ENCODE data around the gene CAMK1D.
"Not testable (repeated sequence)": the region's sequence is repeated elsewhere in the genome, so short reads cannot be mapped to it uniquely, and the experiment has no call there.

The CAMK1D gene

DNA sequence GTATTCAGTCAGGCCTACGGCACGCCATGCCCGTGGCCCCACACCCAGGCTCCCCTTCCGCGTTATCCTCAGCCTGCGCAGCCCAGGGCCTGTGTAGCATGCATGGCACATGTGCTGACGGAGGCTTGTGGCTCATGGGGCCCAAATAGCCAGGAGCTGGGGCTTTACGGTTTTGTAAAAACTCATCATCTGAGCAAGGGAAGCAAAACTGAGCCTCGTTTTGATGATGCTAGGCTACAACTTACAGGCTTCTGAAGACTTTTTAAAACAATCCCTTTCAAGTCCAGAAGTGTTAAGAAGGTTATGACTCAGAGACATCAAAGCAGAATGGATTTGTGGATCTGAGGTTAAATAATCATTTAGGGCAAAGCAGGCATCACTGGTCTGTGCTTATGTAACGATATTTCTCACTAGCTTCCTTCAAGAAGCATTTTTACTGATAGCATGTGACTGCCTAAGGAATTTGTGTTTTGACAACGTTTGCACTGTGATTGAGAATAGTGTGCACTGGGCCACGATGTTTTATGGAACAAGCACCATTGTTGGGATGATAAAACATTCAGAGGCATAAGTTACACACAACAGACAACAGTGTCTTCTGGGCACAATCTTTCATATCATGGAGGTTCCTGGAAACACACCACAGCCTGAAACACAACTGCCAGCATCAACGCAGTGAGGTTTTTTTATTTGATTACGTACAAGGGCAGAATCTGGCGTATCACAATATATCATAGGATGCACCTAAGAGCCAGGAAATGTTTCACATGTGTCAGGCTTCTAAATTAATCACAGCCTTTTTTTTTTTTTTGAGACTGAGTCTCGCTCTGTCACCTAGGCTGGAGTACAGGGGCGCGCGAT is 377.9 kb downstream of the CAMK1D start:
- no peak for DNase-seq (ENCODE audit: low spot score)

DNA sequence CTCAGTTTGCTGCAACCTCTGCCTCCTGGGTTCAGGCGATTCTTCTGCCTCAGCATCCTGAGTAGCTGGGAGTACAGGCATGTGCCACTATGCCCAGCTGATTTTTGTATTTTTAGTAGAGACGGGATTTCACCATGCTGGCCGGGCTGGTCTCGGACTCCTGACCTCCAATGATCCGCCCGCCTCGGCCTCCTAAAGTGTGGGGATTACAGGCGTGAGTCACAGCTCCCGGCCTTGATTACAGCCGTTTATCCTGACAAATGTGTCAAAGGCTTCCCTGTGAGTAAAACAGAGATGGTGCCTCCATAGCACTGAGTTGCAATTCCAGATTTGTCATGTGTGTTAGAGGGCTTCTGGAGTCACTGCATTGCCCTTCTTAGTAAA is 378.5 kb downstream of the CAMK1D start:
- DNase-seq (ENCODE audit: low spot score) = no peak

DNA sequence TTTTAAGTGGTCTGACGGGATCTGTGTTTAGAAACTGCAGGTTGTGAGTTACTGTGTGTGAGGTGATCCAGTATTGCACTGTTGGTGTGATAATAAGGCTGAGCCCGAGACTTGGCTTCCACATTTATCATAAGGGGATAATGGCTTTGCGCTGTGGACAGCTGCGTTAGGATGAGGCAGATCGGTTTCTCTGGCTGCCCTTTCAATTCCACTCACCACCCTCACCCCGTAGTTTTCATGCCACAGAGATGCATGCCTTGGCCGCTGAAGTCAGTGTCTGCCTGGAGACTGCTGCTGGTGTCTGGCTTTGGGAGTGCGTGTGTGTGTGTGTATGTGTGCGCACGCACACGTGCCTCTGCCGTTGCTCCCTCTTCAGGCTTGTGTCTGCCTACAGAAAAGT is 379.1 kb downstream of the CAMK1D start:
- DNase-seq (ENCODE audit: low spot score) = no peak

- DNase-seq (ENCODE audit: low spot score) = no peak
Observed at GRCh38 chr10:12729885-12730284, 380.5 kb downstream of the CAMK1D start.

GRCh38 chr10:12730809-12731519 is 381.6 kb downstream of the CAMK1D start:
- no peak for DNase-seq (ENCODE audit: low spot score)

GRCh38 chr10:12733271-12733670 is 383.9 kb downstream of the CAMK1D start:
- no peak for DNase-seq (ENCODE audit: low spot score)

GRCh38 chr10:12735843-12736462 is 386.6 kb downstream of the CAMK1D start:
- DNase-seq (ENCODE audit: low spot score) = no peak

DNA sequence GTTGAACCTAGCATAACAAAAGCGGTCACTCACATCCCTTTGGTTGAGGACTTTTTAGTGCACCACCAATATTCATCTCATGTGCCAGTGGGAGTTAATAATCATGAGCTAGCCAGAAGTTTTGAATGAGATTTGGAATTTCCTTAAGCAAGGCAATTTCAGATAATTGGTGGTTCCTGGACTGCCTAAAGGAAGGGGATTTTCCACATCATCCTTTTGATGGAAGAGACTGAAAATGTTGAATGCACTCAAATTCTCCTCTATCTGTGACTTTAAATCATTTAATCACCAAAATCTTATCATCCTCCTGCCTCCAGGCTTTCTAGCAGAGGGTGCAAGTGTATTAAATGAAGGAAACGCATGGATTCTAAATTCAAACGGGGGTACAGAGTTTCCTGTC is 391.5 kb downstream of the CAMK1D start:
- no peak for DNase-seq (ENCODE audit: low spot score)

DNA sequence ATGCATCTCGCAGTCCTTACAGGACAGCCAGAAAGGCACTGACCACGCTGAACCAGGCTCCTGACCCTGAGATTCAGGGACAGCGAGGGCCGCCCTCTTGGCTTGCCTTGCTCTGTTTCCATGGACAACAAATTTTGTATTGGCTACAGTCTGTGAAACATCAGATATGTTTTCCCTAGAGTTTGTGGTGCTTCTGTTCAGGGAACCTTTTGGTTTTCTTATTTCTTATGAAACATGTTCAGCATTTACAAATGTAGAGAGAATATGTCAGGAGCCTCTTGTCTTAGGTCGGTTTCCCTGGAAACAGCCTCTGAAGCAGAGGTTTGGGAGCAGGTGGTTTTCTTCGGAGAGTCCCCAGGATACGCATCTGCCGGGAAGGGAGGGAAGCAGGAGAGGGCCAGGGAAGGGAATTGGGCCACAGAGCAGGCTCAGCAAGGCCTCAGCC is 392.0 kb downstream of the CAMK1D start:
- DNase-seq (ENCODE audit: low spot score) = no peak

- DNase-seq (ENCODE audit: low spot score) = no peak
Observed at GRCh38 chr10:12742771-12743170, 393.4 kb downstream of the CAMK1D start.

GRCh38 chr10:12743466-12743865 is 394.1 kb downstream of the CAMK1D start:
- not testable (repeated sequence) for DNase-seq (ENCODE audit: low spot score)

- DNase-seq (ENCODE audit: low spot score) = no peak
Observed at GRCh38 chr10:12743941-12744340, 394.6 kb downstream of the CAMK1D start.

DNA sequence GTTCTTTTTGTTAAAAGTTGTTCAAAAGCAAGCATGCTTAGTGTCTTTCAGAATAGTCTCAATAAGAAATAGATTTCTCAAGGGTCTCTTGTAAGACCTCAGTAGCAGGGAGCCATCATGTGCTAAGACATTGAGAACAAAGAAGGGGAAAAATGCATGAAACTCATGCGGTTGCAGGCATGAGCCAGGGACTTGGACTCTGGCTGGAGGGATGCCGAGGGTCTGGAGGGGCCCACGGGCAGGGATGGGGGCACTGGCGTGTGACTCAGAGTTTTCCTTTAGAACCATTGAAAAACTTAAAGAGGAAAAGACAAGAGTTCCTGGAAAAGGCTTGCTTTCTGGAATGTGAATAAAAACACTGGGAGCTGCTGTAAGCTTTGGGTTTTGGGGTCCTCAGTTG is 398.8 kb downstream of the CAMK1D start:
- no peak for DNase-seq (ENCODE audit: low spot score)

DNA sequence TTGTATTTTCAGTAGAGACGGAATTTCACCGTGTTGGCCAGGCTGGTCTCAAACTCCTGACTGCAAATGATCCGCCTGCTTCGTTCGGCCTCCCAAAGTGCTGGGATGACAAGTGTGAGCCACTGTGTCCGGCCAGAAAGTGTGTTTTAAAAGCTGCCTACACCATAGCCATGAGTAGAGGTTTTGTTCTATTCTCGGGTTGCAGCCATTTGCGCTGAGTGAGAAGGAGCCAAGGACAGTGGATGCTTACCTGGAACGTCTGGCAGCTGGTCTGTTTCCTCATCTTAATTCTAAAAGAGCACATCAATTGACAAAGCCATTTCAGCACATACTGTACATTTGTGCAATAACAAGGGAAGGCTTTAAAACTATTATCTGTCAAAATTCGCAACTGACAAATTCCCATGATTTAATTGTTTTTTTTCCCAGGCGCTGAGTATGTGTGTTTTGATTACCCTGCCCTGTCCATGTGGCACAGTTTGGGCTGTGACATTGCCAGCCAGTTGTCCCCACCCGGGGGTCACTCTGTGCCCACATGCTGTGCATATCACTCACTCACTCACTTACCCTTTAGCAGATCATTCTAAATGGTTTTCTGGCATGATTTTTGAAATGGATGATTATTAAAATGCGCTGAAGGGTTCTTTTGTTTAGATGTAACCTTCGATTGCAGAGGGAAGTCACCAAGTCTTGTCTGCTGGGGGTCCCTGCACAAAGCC is 400.6 kb downstream of the CAMK1D start:
- no peak for DNase-seq (ENCODE audit: low spot score)

DNA sequence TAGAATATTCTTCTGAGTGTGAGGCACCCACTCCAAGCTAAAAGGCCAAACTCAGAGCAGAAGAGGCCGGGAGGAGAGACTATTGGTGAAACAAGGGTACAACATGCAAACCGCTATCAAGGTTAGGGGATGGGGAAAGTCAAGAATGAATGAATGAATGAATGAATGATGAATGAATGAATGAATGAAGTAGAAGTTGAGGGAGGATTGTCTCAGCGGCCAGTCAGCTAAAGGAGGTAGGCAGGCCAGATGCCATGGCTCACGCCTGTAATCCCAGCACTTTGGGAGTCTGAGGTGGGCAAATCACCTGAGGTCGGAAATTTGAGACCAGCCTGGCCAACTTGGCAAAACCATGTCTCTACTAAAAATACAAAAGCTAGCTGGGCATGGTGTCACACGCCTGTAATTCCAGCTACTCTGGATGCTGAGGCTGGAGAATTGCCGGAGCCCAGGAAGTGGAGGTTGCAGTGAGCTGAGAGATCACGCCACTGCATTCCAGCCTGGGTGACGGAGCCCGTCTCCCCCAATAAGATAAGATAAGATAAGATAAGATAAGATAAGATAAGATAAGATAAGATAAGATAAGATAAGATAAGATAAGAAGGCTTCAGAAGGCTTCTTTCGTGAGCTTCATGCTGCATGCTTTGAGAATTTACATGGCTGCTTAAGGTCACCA is 401.3 kb downstream of the CAMK1D start:
- DNase-seq (ENCODE audit: low spot score) = no peak

DNA sequence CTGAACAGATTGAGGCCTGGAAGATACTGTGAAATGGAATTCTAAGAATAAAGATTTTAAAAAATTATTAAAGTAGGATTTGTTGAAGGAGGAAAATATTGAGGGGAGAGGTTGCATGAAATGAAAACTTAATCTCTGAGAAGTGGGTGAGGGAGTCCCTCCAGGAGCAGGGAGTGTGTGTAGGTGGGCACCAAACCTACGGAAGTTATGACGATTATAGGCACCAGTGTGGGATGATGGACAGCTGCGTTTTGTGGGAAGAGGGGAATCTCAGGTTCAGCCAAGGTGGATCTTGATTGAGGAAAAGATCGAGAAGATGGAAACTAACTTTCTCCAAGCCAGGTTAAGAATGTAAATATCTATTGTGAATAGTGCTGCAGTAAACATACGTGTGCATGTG is 405.7 kb downstream of the CAMK1D start:
- DNase-seq (ENCODE audit: low spot score) = no peak

DNA sequence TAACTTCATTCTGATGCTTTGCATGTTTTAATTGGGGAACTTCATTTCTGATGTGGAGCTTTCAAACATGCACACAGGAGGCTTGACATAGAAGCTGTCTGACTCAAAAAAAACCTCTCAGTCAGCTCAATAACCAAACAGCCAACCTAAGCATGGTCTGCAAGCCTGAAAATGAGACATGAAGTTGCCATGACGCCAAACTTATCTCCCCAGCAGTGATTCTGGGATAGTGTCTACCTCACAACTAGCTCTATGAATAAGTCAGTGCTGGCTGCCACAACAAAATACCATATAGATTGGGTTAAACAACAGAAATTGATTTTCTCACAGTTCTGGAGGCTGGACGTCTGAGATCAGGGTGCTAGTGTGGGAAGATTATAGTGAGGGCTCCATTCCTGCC is 408.0 kb downstream of the CAMK1D start:
- DNase-seq (ENCODE audit: low spot score) = no peak

DNA sequence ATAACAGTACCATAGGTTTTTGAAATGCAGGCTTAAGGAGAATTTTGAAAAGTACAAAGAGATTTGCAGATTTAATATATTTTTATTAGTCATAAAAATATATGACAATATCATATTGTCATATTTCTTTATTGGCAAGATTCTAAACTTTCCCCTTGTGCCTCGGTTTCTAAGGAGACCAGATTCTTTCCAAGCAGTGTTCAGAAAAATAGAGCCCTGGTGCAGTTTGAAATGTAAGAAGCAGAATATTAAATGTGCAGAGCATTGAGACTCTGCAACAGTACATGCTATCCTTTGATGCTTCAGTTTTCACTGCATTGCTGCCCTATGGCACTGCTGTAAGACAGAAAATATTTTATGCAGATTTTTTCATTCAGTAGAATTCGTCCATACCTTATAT is 408.9 kb downstream of the CAMK1D start:
- no peak for DNase-seq (ENCODE audit: low spot score)

DNA sequence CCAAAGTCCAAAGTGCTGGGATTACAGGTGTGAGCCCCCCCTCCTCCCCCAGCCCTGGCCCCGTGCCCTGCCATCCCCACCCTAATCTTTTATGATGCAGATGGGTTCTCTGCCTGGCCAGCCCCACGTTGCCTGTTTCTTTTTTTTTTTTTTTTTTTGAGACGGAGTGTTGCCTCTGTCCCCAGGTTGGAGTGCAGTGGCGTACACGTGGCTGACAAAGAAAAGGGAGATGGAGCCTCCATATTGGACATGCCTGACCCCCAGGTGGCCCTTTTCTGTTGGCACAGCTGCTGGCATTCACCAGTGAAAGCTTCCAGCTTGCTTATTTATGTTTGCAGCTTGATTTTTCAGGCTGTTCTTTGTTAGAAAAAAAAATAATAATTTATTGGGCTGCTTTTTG is 416.9 kb downstream of the CAMK1D start:
- no peak for DNase-seq (ENCODE audit: low spot score)

- DNase-seq (ENCODE audit: low spot score) = no peak
Observed at GRCh38 chr10:12768156-12769100, 419.1 kb downstream of the CAMK1D start.

All from CD4-positive, alpha-beta T cell treated with Interleukin-15 for 4 hours (primary cell).